Body of pancreas (tissue), 4 donors: Measurements from ENCODE around the gene DNHD1. TPM values are rescaled to one million over a fixed set of nuclear protein-coding genes. Genes with fewer than 3 reads are reported as not detected.

Source experiments
- ATAC-seq: fragments of 150-250 bp; one replicate; pipeline ENCODE4 v1.9.1; 2016
- DNase-seq, 4 donors: peaks; one replicate each; pipeline ENCODE4 v3.0.0-alpha.2; 2019
- H3K27ac ChIP-seq, 4 donors: fragments of 200-600 bp; sonication (generic); 1 replicate in 3 of 4; 2 replicates in 1 of 4; pipeline versions ENCODE4 v1.5.1 to v1.6.1; 2016 to 2019; ENCODE audit warnings: mild to moderate bottlenecking in 1 of 4, mixed read lengths in 1 of 4, moderate library complexity in 1 of 4
- H3K27me3 ChIP-seq, 2 donors: fragments of 200-600 bp; sonication (generic); one replicate each; pipeline ENCODE4 v1.6.0; 2016; ENCODE audit warnings: mild to moderate bottlenecking in 1 of 2
- H3K36me3 ChIP-seq, 2 donors: fragments of 200-600 bp; sonication (generic); replicated peaks in 1 of 2; 2 replicates each; pipeline ENCODE4 v1.5.1; 2016; ENCODE audit warnings: low read depth in 2 of 2; ENCODE audit not compliant: insufficient read depth in 1 of 2
- H3K4me1 ChIP-seq: fragments of 200-600 bp; sonication (generic); one replicate; pipeline ENCODE4 v1.6.0; 2016
- H3K4me3 ChIP-seq, 2 donors: fragments of 200-600 bp; sonication (generic); 1 replicate in 1 of 2; 2 replicates in 1 of 2; pipeline ENCODE4 v1.5.1; 2016 to 2019
- H3K9me3 ChIP-seq, 3 donors: fragments of 200-600 bp; sonication (generic); 1 replicate in 2 of 3; 2 replicates in 1 of 3; pipeline ENCODE4 v1.5.1; 2016
- CTCF ChIP-seq, 7 experiments: fragments of 450-650 bp in 4 of 7; fragments of 200-600 bp in 3 of 7; sonication (generic) in 3 of 7; IDR thresholded peaks; one replicate each; pipeline ENCODE4 v1.5.1; 2016 to 2019; ENCODE audit warnings: antibody characterized with exemption in 7 of 7
- POLR2A ChIP-seq, 3 donors: fragments of 450-650 bp; IDR thresholded peaks; one replicate each; pipeline ENCODE4 v1.6.1; 2016; ENCODE audit warnings: antibody characterized with exemption in 3 of 3, mild to moderate bottlenecking in 2 of 3
- WGBS, 2 donors: methylation state at CpG; one replicate each; pipeline ENCODE4 v1.1.5; 2017; 5-methylcytosine and 5-hydroxymethylcytosine counted together
- intact Hi-C: fragments of 100-400 bp; cut with DNase I; formaldehyde crosslinking; loops from one replicate; pipeline ENCODE4 v1.15.1; 2023
- total RNA-seq, 2 donors: library from RNA; depleted of rRNA; stranded (reverse); fragments of >200 nt; gene quantifications; one replicate each; pipeline ENCODE4 v1.1.0, GENCODE V29; 2016

The DNHD1 gene
- total RNA-seq, 2 donors from 2014 or later: 14.5 to 19.1 TPM

- Histone ChIP-seq H3K27me3 (no peaks in the 10 kb centered on the region), H3K4me3 (no peak overlapping the region), H3K9me3 (no peaks in the 10 kb centered on the region), H3K4me1 (no peaks in the 10 kb centered on the region), H3K27ac (no peak overlapping the region), H3K36me3 (no peaks in the 10 kb centered on the region)
- DNase-seq (no peak), ATAC-seq (no peak)
- intact Hi-C loops: loop anchor here (10.0 kb wide), 1 partner anchor 182 kb away; no protein-coding TSS in a partner anchor
- TF ChIP-seq POLR2A (IDR thresholded peaks at IDR 0.05) (no peak), CTCF (IDR thresholded peaks at IDR 0.05) (no peak)
- 5 to 6% methylated on average over 1 of the region's 1 CpG for WGBS, 2 donors
Observed at GRCh38 chr11:6523253-6523652, 26.2 kb downstream of the DNHD1 start.

GRCh38 chr11:6526411-6527135 lies 29.5 kb downstream of the DNHD1 start:
- Histone ChIP-seq H3K27ac (no peak overlapping the region), H3K4me1 (no peaks in the 10 kb centered on the region), H3K9me3 (no peaks in the 10 kb centered on the region), H3K4me3 (no peak overlapping the region), H3K36me3 (no peaks in the 10 kb centered on the region), H3K27me3 (no peaks in the 10 kb centered on the region)
- 84 to 86% methylated on average over 3 of the region's 3 CpGs for WGBS, 2 donors
- intact Hi-C loops: loop anchor here (10.0 kb wide), 1 partner anchor 178 kb away; no protein-coding TSS in a partner anchor
- no peak for DNase-seq
- no peak for ATAC-seq
- TF ChIP-seq POLR2A (IDR thresholded peaks at IDR 0.05) (no peak), CTCF (IDR thresholded peaks at IDR 0.05) (no peak)

DNA sequence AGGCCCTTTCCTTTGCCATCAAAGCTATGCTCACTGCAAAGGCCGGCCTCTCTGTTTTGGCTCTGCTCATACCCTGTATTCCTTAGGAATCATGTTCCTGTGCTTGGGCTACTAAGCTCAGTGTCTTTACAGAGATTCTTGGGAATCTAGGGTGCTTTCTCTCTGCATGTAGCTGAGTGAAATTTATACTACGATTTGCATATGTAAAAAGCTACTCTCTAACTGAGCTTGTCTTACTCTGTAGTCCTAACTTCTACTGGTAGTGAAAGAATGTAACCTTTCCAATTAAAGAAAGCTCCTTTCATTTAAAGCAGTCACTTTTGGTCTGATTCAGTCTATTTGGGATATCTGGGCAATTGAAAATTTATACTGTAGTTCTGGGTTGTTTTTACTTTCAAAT lies 32.2 kb downstream of the DNHD1 start:
- no peak overlapping the region for H3K4me3 ChIP-seq
- H3K4me1 ChIP-seq: no peaks in the 10 kb centered on the region
- no peak overlapping the region for H3K27ac ChIP-seq
- H3K9me3 ChIP-seq: no peaks in the 10 kb centered on the region
- ATAC-seq (no peak), DNase-seq (no peak)
- no peaks in the 10 kb centered on the region for H3K36me3 ChIP-seq
- no peaks in the 10 kb centered on the region for H3K27me3 ChIP-seq
- WGBS, 2 donors: 61 to 83% methylated on average over 2 of the region's 2 CpGs
- intact Hi-C loops: loop anchor here (10.0 kb wide), 1 partner anchor 176 kb away; no protein-coding TSS in a partner anchor
- TF ChIP-seq CTCF (IDR thresholded peaks at IDR 0.05) (no peak), POLR2A (IDR thresholded peaks at IDR 0.05) (no peak)

DNA sequence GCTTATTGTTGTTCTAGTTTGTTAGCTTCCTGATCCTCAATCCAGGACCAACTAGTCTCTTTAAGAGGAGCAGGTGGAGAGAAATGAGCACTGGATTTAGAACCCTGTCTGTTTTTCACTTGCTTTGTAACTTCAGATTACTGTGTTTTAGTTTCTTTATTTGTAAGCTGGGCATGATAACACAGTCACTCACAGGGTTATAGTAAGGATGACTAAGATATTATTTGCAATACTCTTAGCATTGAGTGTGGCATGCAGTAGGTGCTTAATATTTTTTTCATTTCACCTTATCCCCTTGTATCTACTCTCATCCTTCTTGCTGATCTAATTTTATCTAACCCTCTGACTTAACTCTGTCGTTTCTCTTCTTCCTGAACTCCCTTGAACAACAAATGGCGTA lies 33.8 kb downstream of the DNHD1 start:
- intact Hi-C loops: loop anchor here (10.0 kb wide), 1 partner anchor 64 kb away; no protein-coding TSS in a partner anchor
- H3K36me3 ChIP-seq: no peaks in the 10 kb centered on the region
- TF ChIP-seq POLR2A (IDR thresholded peaks at IDR 0.05) (no peak), CTCF (IDR thresholded peaks at IDR 0.05) (no peak)
- H3K9me3 ChIP-seq: no peaks in the 10 kb centered on the region
- no peak overlapping the region for H3K4me3 ChIP-seq
- no peaks in the 10 kb centered on the region for H3K4me1 ChIP-seq
- no peak overlapping the region for H3K27ac ChIP-seq
- 80 to 94% methylated on average over 2 of the region's 2 CpGs for WGBS, 2 donors
- H3K27me3 ChIP-seq: no peaks in the 10 kb centered on the region
- ATAC-seq (no peak), DNase-seq (no peak)
